K562 (cell line): ENCODE measurements around the gene DBI. TPM values are rescaled to one million over a fixed set of nuclear protein-coding genes. Genes with fewer than 3 reads are reported as not detected.

ENCODE experiments used
- ATAC-seq: fragments of 200-7000 bp; cut with Tn5 transposase; 3 replicates; pipeline ENCODE4 v1.9.1; 2020; ENCODE audit warnings: moderate library complexity
- BruUV-seq: library from RNA; stranded (reverse); fragments of 400-500 nt; replicated peaks from 2 replicates; lab custom pipeline; 2021; lab: Mats Ljungman, UMichigan
- CTCF ChIA-PET: fragments of 300-600 bp; formaldehyde crosslinking; extraction: SDS; loops from one replicate; lab custom pipeline; 2021; ENCODE audit warnings: low intra/inter-chr PET ratio; lab: Yijun Ruan, JAX
- POLR2A ChIA-PET: fragments of 300-600, 350-650 bp; sonication (Branson Sonifier 250); formaldehyde crosslinking; extraction: SDS; loops from one replicate; lab custom pipeline; 2021; ENCODE audit warnings: antibody characterized with exemption, inconsistent platforms; lab: Yijun Ruan, JAX
- DNase-seq, 4 experiments: peaks; one replicate each; pipeline versions ENCODE4 v3.0.0 to v3.0.0-alpha.2; 2011 to 2018; ENCODE audit warnings: low spot score in 3 of 4, mixed read lengths in 3 of 4; ENCODE audit errors: extremely low read depth in 1 of 4
- FAIRE-seq: peaks from 2 replicates; lab custom pipeline; 2011; peaks lifted over from hg19 to GRCh38; lab: Jason Lieb, UNC
- H2AFZ ChIP-seq: 2 replicates; pipeline ENCODE4 v1.6.0; 2011; ENCODE audit warnings: low read depth, low read length, control low read depth, inconsistent platforms
- H3K27ac ChIP-seq: fragments of 200-600 bp; 3 replicates; pipeline ENCODE4 v1.8.0; 2011; ENCODE audit warnings: low read depth, mild to moderate bottlenecking, control low read depth, inconsistent platforms, low read length, moderate library complexity, mixed read lengths; ENCODE audit errors: extremely low read depth
- H3K27me3 ChIP-seq, 2 experiments: fragments of 300-600 bp in 1 of 2; 2 replicates in 1 of 2; 3 replicates in 1 of 2; pipeline versions ENCODE4 v1.6.0 to v1.8.0; 2011; ENCODE audit warnings: inconsistent platforms in 2 of 2, low read length in 2 of 2, mild to moderate bottlenecking in 1 of 2, mixed read lengths in 1 of 2, moderate library complexity in 1 of 2; ENCODE audit not compliant: control insufficient read depth in 2 of 2, insufficient read depth in 2 of 2
- H3K36me3 ChIP-seq: fragments of 300-600 bp; 3 replicates; pipeline ENCODE4 v1.8.0; 2011; ENCODE audit warnings: mild to moderate bottlenecking, low read length, inconsistent platforms; ENCODE audit not compliant: control insufficient read depth, insufficient read depth
- H3K4me1 ChIP-seq, 2 experiments: fragments of 200-600 bp in 1 of 2; replicated peaks in 1 of 2; 2 replicates in 1 of 2; 3 replicates in 1 of 2; pipeline versions ENCODE4 v1.5.1 to v1.8.0; 2011; ENCODE audit warnings: inconsistent platforms in 2 of 2, low read length in 2 of 2, mild to moderate bottlenecking in 1 of 2, mixed read lengths in 1 of 2, moderate library complexity in 1 of 2; ENCODE audit not compliant: control insufficient read depth in 2 of 2, insufficient read depth in 2 of 2
- H3K4me2 ChIP-seq: 2 replicates; pipeline ENCODE4 v1.6.1; 2011; ENCODE audit warnings: low read length, control low read depth, inconsistent platforms, mixed read lengths; ENCODE audit not compliant: insufficient read depth
- H3K4me3 ChIP-seq: fragments of 200-600 bp; sonication (generic), shearing (Covaris generic); 2 replicates; pipeline ENCODE4 v1.5.1; 2016; ENCODE audit warnings: control low read depth, inconsistent platforms
- H3K79me2 ChIP-seq: fragments of 200-600 bp; 3 replicates; pipeline ENCODE4 v1.8.0; 2011; ENCODE audit warnings: low read length, inconsistent platforms; ENCODE audit not compliant: control insufficient read depth, insufficient read depth
- H3K9ac ChIP-seq, 2 experiments: 2 replicates each; pipeline versions ENCODE4 v1.6.0 to v1.6.1; 2011; ENCODE audit warnings: low read depth in 2 of 2, low read length in 2 of 2, control low read depth in 1 of 2, inconsistent platforms in 1 of 2, mild to moderate bottlenecking in 1 of 2, mixed read lengths in 1 of 2; ENCODE audit not compliant: insufficient read depth in 1 of 2
- H3K9me1 ChIP-seq: one replicate; pipeline ENCODE4 v1.6.0; 2011; ENCODE audit warnings: inconsistent platforms, mild to moderate bottlenecking, low read length, moderate library complexity; ENCODE audit not compliant: control insufficient read depth, insufficient read depth
- H3K9me3 ChIP-seq: replicated peaks from 2 replicates; pipeline ENCODE4 v1.5.1; 2011; ENCODE audit warnings: low read depth, low read length, inconsistent platforms; ENCODE audit not compliant: control insufficient read depth, insufficient read depth
- H4K20me1 ChIP-seq: replicated peaks from 2 replicates; pipeline ENCODE4 v1.6.1; 2011; ENCODE audit warnings: low read length, inconsistent platforms, mixed read lengths; ENCODE audit not compliant: control insufficient read depth, insufficient read depth
- CREB3 ChIP-seq: fragments of 450-650 bp; conservative IDR thresholded peaks from 2 replicates; pipeline ENCODE4 v1.6.1; 2016; ENCODE audit warnings: missing genetic modification characterization, low read depth, mild to moderate bottlenecking, missing compliant biosample characterization, moderate library complexity
- FOXJ2 ChIP-seq: fragments of 200-800 bp; sonication (Bioruptor generic); IDR thresholded peaks from 2 replicates; pipeline ENCODE4 v1.6.1; 2016; ENCODE audit warnings: missing genetic modification characterization, missing compliant biosample characterization
- HDAC6 ChIP-seq: IDR thresholded peaks from 2 replicates; pipeline ENCODE4 v1.6.1; 2012; ENCODE audit warnings: low read depth, mild to moderate bottlenecking, control low read depth, inconsistent platforms, low read length, moderate library complexity
- KHSRP ChIP-seq: fragments of 450-650 bp; IDR thresholded peaks from 2 replicates; pipeline ENCODE4 v1.6.1; 2017
- KLF16 ChIP-seq: IDR thresholded peaks from 2 replicates; pipeline ENCODE4 v1.6.1; 2016; ENCODE audit warnings: antibody characterized with exemption
- MEF2D ChIP-seq: conservative IDR thresholded peaks from 2 replicates; pipeline ENCODE4 v1.6.1; 2016; ENCODE audit warnings: low read depth, missing genetic modification characterization, missing compliant biosample characterization
- PHB2 ChIP-seq: fragments of 450-650 bp; IDR thresholded peaks from 2 replicates; pipeline ENCODE4 v1.6.1; 2017; ENCODE audit warnings: low read depth
- RCOR1 ChIP-seq, 2 experiments: IDR thresholded peaks; 2 replicates each; pipeline ENCODE4 v1.6.1; 2012; ENCODE audit warnings: low read depth in 2 of 2, low read length in 2 of 2, borderline replicate concordance in 1 of 2, improper control_type of control experiment in 1 of 2
- RREB1 ChIP-seq: fragments of 250-450 bp; sonication (Bioruptor Pico); IDR thresholded peaks from 2 replicates; pipeline ENCODE4 v1.4.0; 2020
- SNAPC5 ChIP-seq: fragments of 250-450 bp; sonication (Bioruptor Pico); IDR thresholded peaks from 2 replicates; pipeline ENCODE4 v1.8.0; 2021; ENCODE audit warnings: moderate library complexity, mild to moderate bottlenecking, inconsistent platforms
- THRA ChIP-seq: fragments of 450-650 bp; IDR thresholded peaks from 2 replicates; pipeline ENCODE4 v1.6.1; 2017; ENCODE audit warnings: mild to moderate bottlenecking, moderate library complexity
- ZBED1 ChIP-seq: IDR thresholded peaks from 2 replicates; pipeline ENCODE4 v1.6.1; 2014
- ZNF263 ChIP-seq: sonication (generic); formaldehyde crosslinking; IDR thresholded peaks from 2 replicates; pipeline ENCODE4 v1.8.0; 2022; ENCODE audit warnings: mild to moderate bottlenecking, missing genetic modification reagents, borderline replicate concordance
- ZNF384 ChIP-seq: IDR thresholded peaks from 2 replicates; pipeline ENCODE4 v1.6.1; 2012; ENCODE audit warnings: low read depth, low read length, improper control_type of control experiment
- ZNF436 ChIP-seq: fragments of 250-450, 450-650 bp; sonication (Bioruptor Pico); formaldehyde crosslinking; IDR thresholded peaks from 2 replicates; pipeline ENCODE4 v1.7.0; 2020; ENCODE audit warnings: mild to moderate bottlenecking
- ZNF644 ChIP-seq: fragments of 200-800 bp; sonication (Bioruptor generic); IDR thresholded peaks from 2 replicates; pipeline ENCODE4 v1.6.1; 2016; ENCODE audit warnings: low read depth, missing genetic modification characterization, missing compliant biosample characterization
- WGBS: fragments of 100-300 bp; shearing (Covaris generic); methylation state at CpG from one replicate; pipeline ENCODE4 v1.1.6; 2016; ENCODE audit warnings: low coverage, mixed read lengths; ENCODE audit not compliant: insufficient coverage; ENCODE audit errors: missing lambda C conversion rate; 5-methylcytosine and 5-hydroxymethylcytosine counted together
- in situ Hi-C: fragments of 300-500 bp; cut with MboI; formaldehyde crosslinking; loops from 4 replicates; pipeline ENCODE4 v1.15.0; 2018; ENCODE audit warnings: inconsistent platforms, mixed read lengths
- intact Hi-C: fragments of 100-400 bp; cut with micrococcal nuclease; formaldehyde crosslinking; loops from 2 replicates; pipeline ENCODE4 v1.14.2; 2022
- polyA plus RNA-seq, 8 experiments: library from polyadenylated mRNA; depleted of rRNA in 4 of 8; stranded (reverse) in 5 of 8; unstranded in 3 of 8; fragments of >200 nt; fragmentation: Nextera tagmentation in 2 of 8; fragmentation: Illumina TruSeq in 1 of 8; extraction: Ambion mirVana in 2 of 8; extraction: Trizol in 1 of 8; gene quantifications; 2 replicates each; pipeline versions ENCODE4 v1.2.1 to v1.2.3, GENCODE V29; 2011 to 2014; ENCODE audit warnings: inconsistent platforms in 1 of 8, missing spikeins in 1 of 8
- total RNA-seq, 7 experiments: library from RNA; depleted of rRNA in 6 of 7; stranded (reverse); fragments of >200 nt in 6 of 7; fragmentation: Illumina TruSeq in 2 of 7; extraction: Trizol in 2 of 7; gene quantifications; 2 replicates each; pipeline versions ENCODE4 v1.2.1 to v1.2.3, GENCODE V29; 2011 to 2021; ENCODE audit warnings: low replicate concordance in 1 of 7

The DBI gene
- total and polyA plus RNA-seq, 9 of the 15 experiments (the other 6 are each of a cell fraction or from before 2014, with no cell fraction given): 55.8 to 443 (median 194) TPM

GRCh38 chr2:119332953-119333352, 33.8 kb upstream of the DBI start:
- Histone ChIP-seq H3K4me3 (no peak overlapping the region), H3K27ac (no peak overlapping the region), H3K4me2 (no peak overlapping the region), H3K9me1 (no peaks in the 10 kb centered on the region), H3K9me3 (no peaks in the 10 kb centered on the region), H3K4me1 (no peaks in the 10 kb centered on the region; a peak in 1 of 5 replicates), H3K9ac (no peak overlapping the region), H2AFZ (no peak overlapping the region), H3K36me3 (no peaks in the 10 kb centered on the region), H3K27me3 (no peaks in the 10 kb centered on the region), H4K20me1 (no peaks in the 10 kb centered on the region), H3K79me2 (no peaks in the 10 kb centered on the region)
- POLR2A ChIA-PET: no interaction called here
- CTCF ChIA-PET: no interaction called here
- no peak for DNase-seq
- WGBS: 70% methylated on average over 6 of the region's 6 CpGs
- TF ChIP-seq ZNF436: no peak
- TF ChIP-seq THRA: no peak
- TF ChIP-seq ZNF644: no peak
- no peak for TF ChIP-seq RREB1 (CRISPR knock-in tag)
- no peak for TF ChIP-seq ZNF384
- no peak for TF ChIP-seq PHB2
- TF ChIP-seq ZNF263 (CRISPR knock-in tag): no peak
- no peak for TF ChIP-seq KHSRP
- TF ChIP-seq HDAC6: no peak
- TF ChIP-seq RCOR1 (IDR thresholded peaks at IDR 0.05; ENCODE audit: borderline replicate concordance in 1 of 2, low read depth in 2 of 2, low read length in 2 of 2): no peak
- no peak for TF ChIP-seq SNAPC5 (CRISPR knock-in tag)
- no peak for TF ChIP-seq MEF2D (tag)
- TF ChIP-seq CREB3 (tag): no peak
- TF ChIP-seq FOXJ2 (tag): no peak
- no peak for TF ChIP-seq ZBED1
- TF ChIP-seq KLF16: no peak
- ATAC-seq: no peak
- no peak for FAIRE-seq
- BruUV-seq: no TSS peak
- intact Hi-C loops: no loop called here
- in situ Hi-C loops: no loop called here
